Endothelial cell of hepatic sinusoid (primary cell): ENCODE results near the gene GPR183.
"Not testable (repeated sequence)": the region's sequence is repeated elsewhere in the genome, so short reads cannot be mapped to it uniquely, and the experiment has no call there.

ENCODE experiments used
- in situ Hi-C: cut with HindIII; loops from 2 replicates; pipeline ENCODE4 v1.10.0; 2017; ENCODE audit warnings: low sequenced_read_pairs

The GPR183 gene

DNA sequence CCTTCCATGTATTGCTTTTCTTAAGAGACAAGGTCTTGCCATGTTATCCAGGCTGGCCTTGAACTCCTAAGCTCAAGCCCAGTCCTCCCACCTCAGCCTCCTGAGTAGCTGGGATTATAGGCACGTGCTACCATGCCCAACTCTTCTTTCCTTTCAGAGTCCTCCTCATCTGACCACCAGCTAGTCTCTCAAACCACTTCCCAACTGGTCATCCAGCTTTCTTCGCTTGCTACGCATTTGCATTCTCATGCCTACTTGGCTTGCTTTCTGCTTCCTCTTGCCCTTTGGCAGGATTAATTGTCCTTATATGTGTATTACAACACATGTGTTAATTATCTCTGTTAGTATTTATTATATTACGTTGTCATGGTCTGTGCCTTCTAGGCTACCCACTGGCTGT lies 55.3 kb downstream of the GPR183 start:
- in situ Hi-C loops = no loop called here

DNA sequence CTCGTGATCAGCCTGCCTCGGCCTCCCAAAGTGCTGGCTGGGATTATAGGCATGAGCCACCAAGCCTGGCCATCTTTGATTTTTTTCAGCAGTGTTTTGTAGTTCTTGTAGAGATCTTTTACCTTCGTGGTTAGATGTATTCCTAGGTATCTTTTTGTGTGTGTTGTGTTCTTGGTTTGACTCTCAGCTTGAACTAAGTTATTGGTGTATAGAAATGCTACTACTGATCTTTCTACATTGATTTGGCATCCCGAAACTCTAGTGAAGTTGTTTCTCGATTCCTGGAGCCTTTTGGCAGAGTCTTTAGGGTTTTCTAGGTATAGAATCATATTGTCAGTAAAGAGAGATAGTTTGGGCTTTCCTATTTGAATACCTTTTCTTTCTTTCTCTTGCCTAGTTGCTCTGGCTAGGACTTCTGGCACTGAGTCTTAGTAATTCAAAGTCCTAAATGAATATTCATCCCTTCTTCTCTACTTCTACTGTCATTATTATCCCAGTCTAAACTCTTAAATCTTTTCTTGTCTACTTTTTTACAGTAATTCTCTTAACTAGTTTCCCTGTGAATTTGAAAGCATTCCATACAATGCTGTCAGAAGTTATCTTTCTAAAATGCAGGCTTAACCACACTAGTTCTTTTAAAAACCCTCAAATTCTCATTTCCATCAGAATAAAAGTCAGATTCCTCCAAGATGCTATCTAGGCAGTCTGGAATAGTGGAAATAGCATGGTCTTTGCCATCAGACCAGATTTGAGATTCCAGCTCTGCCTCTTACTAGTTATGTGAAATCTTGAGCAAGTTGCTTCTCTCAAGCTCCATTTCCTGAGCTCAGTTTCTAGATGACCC lies 56.0 kb downstream of the GPR183 start:
- in situ Hi-C loops = no loop called here

DNA sequence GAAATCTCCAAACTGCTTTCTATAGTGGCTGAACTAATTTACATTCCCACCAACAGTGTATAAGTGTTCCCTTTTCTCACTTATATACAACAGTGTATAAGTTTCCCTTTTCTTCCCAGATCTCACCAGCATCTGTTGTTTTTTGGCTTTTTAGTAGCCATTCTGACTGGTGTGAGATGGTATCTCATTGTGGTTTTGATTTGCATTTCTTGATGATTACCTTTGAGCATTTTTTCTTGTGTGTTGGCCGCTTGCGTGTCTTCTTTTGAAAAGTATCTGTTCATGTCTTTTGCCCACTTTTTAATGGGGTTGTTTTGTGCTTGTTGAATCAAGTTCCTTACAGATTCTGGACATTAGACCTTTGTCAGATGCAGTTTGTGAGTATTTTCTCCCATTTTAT lies 57.6 kb downstream of the GPR183 start:
- in situ Hi-C loops = not testable (repeated sequence)

DNA sequence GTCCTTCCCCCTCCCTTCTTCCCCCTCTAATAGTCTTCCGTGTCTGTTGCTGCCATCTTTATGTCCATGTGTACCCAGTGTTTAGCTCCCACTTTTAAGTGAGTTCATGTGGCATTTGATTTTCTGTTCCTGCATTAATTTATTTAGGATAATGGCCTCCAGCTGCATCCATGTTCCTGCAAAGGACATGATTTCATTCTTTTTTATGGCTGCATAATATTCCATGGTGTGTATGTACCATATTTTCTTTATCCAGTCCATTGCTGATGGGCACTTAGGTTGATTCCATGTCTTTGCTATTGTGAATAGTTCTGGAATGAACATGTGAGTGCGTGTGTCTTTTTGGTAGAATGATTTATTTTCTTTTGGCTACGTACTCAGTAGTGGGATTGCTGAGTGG lies 58.0 kb downstream of the GPR183 start:
- in situ Hi-C loops = not testable (repeated sequence)

DNA sequence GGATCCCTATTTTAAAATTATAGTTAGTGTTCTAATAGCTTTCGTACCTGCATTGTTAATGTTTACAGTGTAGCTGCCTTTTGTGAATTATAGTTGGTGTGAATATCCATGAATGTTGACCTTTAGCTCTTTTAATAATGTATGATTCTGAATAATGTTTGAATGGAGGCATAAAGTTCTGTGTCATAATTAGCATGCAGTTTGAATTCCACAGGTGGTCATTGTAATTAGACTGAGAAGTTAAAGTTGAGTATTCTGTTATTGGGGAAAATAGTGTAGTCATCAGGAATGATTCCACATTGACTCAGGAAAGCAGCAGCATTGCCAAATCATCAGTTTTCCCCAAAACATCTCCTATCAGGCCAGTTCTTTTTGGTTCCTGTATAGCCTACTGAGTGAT lies 61.1 kb downstream of the GPR183 start:
- in situ Hi-C loops = no loop called here
